Activated CD4-positive, alpha-beta T cell treated with anti-CD3 and anti-CD28 coated beads, Interleukin-2, amount 50 U/mL, for 1 hour (primary cell): Measurements from ENCODE around the gene ADCY4.
"Not testable (repeated sequence)": the region's sequence is repeated elsewhere in the genome, so short reads cannot be mapped to it uniquely, and the experiment has no call there.

Experiments used
- DNase-seq: peaks from one replicate; pipeline ENCODE4 v3.0.0-alpha.2; 2020

The ADCY4 gene

GRCh38 chr14:24337824-24338175 lies 2.9 kb upstream of the ADCY4 start:
- no peak for DNase-seq

GRCh38 chr14:24337144-24337823 lies 2.4 kb upstream of the ADCY4 start:
- no peak for DNase-seq

DNA sequence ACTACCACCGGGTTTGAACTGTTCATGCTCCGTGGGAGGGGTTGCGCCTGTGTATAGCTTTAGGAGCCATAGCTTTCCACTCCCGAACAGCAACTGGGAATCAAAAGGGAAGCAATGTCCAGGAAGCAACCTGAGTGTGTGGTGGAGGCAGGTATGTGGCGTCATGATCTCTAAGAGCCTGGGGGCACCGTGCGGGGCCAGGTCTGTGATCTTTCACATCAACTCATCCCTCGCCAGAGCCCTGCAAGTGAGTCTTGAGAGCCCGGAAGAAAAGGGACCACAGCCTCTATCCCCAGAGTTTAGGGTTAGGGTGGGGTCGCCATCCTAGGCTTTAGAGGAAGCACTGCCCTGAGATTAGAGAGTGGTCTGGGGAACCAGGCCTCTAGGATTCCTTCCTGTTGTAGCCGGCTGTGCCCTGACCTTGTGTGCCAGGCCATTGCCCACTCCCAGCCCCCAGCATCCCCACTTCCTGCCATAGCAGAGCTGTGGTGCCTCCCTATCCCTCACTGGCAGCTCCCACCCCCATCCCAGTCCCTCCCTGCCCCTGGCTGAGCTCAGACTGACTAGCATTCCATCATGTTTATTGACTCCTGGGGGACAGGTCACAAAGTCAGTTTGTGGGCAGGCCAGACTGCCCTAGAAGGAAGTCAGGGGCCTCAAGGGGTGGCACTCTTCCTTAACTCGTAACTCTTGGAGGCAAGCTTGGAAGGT lies 745 bp upstream of the ADCY4 start:
- no peak for DNase-seq

DNA sequence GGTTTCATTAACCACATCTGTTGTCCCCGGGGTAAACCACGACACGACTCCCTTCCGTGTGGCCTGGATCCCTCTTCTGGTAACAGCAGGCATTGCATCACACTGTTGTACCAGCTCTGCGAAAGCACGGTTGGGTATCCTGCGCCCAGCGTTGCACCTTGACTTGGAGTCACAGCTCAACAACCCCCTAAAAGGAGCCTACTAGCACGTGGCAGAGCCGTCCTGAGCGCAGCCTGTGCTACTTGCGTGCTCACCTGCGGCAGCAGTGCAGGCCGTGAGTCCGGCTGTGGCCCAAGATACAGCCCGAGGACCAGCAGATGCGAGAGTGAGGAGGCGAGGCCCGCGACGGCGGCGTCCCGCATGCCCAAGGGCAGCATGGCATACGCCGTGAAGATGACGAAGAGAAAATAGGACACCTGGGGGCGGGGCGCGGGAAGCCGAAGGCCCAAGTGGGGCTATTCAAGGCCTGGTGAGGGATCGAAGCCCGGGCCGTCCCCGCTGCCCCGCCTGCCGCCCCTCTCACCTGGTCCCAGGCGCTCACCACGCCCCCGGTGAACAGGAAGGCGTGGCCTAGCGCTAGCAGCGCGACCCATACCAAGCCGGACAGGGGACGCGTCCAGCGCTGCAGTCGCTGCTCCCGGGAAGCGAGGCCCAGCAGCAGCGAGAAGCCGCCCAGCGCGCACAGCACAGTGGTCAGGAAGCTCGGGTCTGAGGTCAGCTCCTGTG lies 2.4 kb downstream of the ADCY4 start:
- peak; percentile 84 for DNase-seq

- DNase-seq = no peak
These were observed 3.1 kb downstream of the ADCY4 start for GRCh38 chr14:24331731-24332267.

GRCh38 chr14:24330973-24331674 lies 3.7 kb downstream of the ADCY4 start:
- no peak for DNase-seq

- DNase-seq = peak; percentile 48
These were observed 5.1 kb downstream of the ADCY4 start for GRCh38 chr14:24329736-24330135.

GRCh38 chr14:24329073-24329663 lies 5.7 kb downstream of the ADCY4 start:
- no peak for DNase-seq

DNA sequence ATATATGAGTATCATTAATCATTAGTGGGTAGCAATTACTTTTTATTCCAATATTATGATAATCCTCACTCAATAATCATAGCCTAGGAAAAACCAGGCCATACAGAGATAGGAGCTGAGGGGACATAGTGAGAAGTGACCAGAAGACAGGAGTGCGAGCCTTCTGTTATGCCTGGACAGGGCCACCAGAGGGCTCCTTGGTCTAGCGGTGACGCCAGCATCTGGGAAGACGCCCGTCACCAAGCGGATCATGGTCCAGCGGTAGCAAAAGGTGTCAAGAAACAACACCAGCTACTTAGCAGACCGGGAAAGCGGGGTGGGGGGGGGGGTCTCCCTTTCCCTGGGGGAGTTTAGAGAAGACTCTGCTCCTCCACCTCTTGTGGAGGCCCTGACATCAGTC lies 7.0 kb downstream of the ADCY4 start:
- not testable (repeated sequence) for DNase-seq

GRCh38 chr14:24327303-24327702 lies 7.6 kb downstream of the ADCY4 start:
- no peak for DNase-seq

- DNase-seq = no peak
These were observed 8.9 kb downstream of the ADCY4 start for GRCh38 chr14:24325963-24326362.

GRCh38 chr14:24325041-24325530 lies 9.8 kb downstream of the ADCY4 start:
- DNase-seq = no peak

GRCh38 chr14:24324024-24324423 lies 10.8 kb downstream of the ADCY4 start:
- DNase-seq = no peak

DNA sequence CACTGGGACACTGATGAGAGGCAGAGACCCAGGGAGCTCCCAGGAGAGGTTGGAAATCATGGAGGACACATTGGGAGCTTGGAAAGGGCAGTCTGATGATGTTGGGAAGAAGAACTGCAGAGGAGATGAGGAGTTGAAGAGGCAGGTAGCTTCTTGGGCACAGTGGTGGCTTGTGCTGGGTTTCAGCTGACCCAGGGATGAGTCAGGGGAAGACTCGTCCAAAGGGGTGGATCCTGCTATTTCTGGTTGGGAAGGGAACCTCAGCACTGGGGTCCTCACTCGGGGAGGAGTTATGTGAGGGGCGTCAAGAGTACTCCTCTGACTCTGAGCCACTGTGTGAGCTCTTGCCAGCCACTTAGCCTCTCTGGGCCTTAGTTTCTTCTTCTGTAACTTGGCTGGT lies 11.5 kb downstream of the ADCY4 start:
- no peak for DNase-seq

- no peak for DNase-seq
These were observed 12.2 kb downstream of the ADCY4 start for GRCh38 chr14:24322672-24323071.

- no peak for DNase-seq
These were observed 13.5 kb downstream of the ADCY4 start for GRCh38 chr14:24321212-24321975.

GRCh38 chr14:24317141-24317928 lies 17.5 kb downstream of the ADCY4 start:
- DNase-seq = no peak

DNA sequence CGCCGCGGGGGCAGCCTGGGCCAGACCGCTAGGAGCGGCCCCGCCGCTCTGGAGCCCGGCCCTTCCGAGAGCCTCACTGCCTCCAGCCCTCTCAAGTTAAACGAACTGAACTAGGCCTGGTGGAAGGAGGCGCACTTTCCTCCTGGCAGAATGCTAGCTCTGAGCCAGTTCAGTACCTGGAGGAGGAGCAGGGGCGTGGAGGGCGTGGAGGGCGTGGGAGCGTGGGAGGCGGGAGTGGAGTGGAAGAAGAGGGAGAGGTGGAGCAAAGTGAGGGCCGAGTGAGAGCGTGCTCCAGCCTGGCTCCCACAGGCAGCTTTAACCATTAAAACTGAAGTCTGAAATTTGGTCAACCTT lies 18.3 kb downstream of the ADCY4 start:
- DNase-seq = no peak

DNA sequence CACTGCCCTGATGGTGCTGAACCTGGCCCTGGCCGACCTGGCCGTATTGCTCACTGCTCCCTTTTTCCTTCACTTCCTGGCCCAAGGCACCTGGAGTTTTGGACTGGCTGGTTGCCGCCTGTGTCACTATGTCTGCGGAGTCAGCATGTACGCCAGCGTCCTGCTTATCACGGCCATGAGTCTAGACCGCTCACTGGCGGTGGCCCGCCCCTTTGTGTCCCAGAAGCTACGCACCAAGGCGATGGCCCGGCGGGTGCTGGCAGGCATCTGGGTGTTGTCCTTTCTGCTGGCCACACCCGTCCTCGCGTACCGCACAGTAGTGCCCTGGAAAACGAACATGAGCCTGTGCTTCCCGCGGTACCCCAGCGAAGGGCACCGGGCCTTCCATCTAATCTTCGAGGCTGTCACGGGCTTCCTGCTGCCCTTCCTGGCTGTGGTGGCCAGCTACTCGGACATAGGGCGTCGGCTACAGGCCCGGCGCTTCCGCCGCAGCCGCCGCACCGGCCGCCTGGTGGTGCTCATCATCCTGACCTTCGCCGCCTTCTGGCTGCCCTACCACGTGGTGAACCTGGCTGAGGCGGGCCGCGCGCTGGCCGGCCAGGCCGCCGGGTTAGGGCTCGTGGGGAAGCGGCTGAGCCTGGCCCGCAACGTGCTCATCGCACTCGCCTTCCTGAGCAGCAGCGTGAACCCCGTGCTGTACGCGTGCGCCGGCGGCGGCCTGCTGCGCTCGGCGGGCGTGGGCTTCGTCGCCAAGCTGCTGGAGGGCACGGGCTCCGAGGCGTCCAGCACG lies 18.9 kb downstream of the ADCY4 start:
- DNase-seq = no peak

- no peak for DNase-seq
These were observed 19.5 kb downstream of the ADCY4 start for GRCh38 chr14:24315243-24315806.
